HEK293 (cell line): ENCODE results near the gene EFCAB5.

Experiments
- CTCF ChIA-PET: fragments of 350-600 bp; formaldehyde crosslinking; extraction: SDS; loops from one replicate; lab custom pipeline; 2021; ENCODE audit warnings: antibody characterized with exemption; lab: Yijun Ruan, JAX
- POLR2A ChIA-PET: fragments of 300-600 bp; formaldehyde crosslinking; extraction: SDS; loops from one replicate; lab custom pipeline; 2020; ENCODE audit warnings: antibody characterized with exemption, inconsistent platforms; lab: Yijun Ruan, JAX
- H3K27ac ChIP-seq: fragments of 200-500 bp; sonication (Bioruptor generic); 2 replicates; pipeline ENCODE4 v1.5.1; 2014; ENCODE audit warnings: low read depth, low read length, control low read depth, inconsistent platforms; ENCODE audit errors: extremely low read depth
- H3K36me3 ChIP-seq, 2 experiments: fragments of 200-500 bp in 1 of 2; sonication (Bioruptor generic) in 1 of 2; 1 replicate in 1 of 2; 2 replicates in 1 of 2; pipeline ENCODE4 v1.5.1; 2014 to 2017; ENCODE audit warnings: inconsistent platforms in 2 of 2, low read length in 2 of 2; ENCODE audit not compliant: control insufficient read depth in 2 of 2, insufficient read depth in 1 of 2
- H3K4me1 ChIP-seq: fragments of 200-500 bp; sonication (Bioruptor generic); 2 replicates; pipeline ENCODE4 v1.5.1; 2014; ENCODE audit warnings: mild to moderate bottlenecking, low read length, inconsistent platforms; ENCODE audit not compliant: control insufficient read depth, insufficient read depth
- H3K4me3 ChIP-seq: 2 replicates; pipeline ENCODE4 v1.5.1; 2011; ENCODE audit warnings: low read depth, mild to moderate bottlenecking, control low read depth, low read length, moderate library complexity
- H3K9me3 ChIP-seq: fragments of 200-500 bp; sonication (Bioruptor generic); 2 replicates; pipeline ENCODE4 v1.5.1; 2014; ENCODE audit warnings: low read depth, low read length, inconsistent platforms; ENCODE audit not compliant: control insufficient read depth, insufficient read depth
- CTCF ChIP-seq: fragments of 450-650 bp; formaldehyde crosslinking; IDR thresholded peaks from 2 replicates; pipeline ENCODE4 v1.5.1; 2016; ENCODE audit warnings: missing biosample characterization, missing genetic modification characterization
- GLI4 ChIP-seq: fragments of 450-650 bp; formaldehyde crosslinking; IDR thresholded peaks from 2 replicates; pipeline ENCODE4 v1.5.1; 2016; ENCODE audit warnings: missing biosample characterization, missing genetic modification characterization
- HOXC10 ChIP-seq: sonication (generic); formaldehyde crosslinking; IDR thresholded peaks from 2 replicates; pipeline ENCODE4 v1.8.1; 2023; ENCODE audit warnings: mild to moderate bottlenecking, missing genetic modification reagents
- PRDM1 ChIP-seq: fragments of 450-650 bp; formaldehyde crosslinking; IDR thresholded peaks from 2 replicates; pipeline ENCODE4; 2016; ENCODE audit warnings: missing biosample characterization, missing genetic modification characterization
- REPIN1 ChIP-seq: fragments of 450-650 bp; formaldehyde crosslinking; IDR thresholded peaks from 2 replicates; pipeline ENCODE4 v1.5.1; 2017; ENCODE audit warnings: missing biosample characterization, missing genetic modification characterization, low read depth
- WT1 ChIP-seq: fragments of 450-650 bp; formaldehyde crosslinking; IDR thresholded peaks from 2 replicates; pipeline ENCODE4 v1.5.1; 2016; ENCODE audit warnings: missing biosample characterization, missing genetic modification characterization
- ZNF133 ChIP-seq: fragments of 450-650 bp; formaldehyde crosslinking; IDR thresholded peaks from 2 replicates; pipeline ENCODE4 v1.5.1; 2016; ENCODE audit warnings: missing biosample characterization, missing genetic modification characterization
- ZNF140 ChIP-seq: fragments of 450-650 bp; formaldehyde crosslinking; IDR thresholded peaks from 2 replicates; pipeline ENCODE4 v1.5.1; 2016; ENCODE audit warnings: missing biosample characterization, missing genetic modification characterization
- ZNF155 ChIP-seq: fragments of 450-650 bp; formaldehyde crosslinking; IDR thresholded peaks from 2 replicates; pipeline ENCODE4 v1.5.1; 2016; ENCODE audit warnings: missing biosample characterization, missing genetic modification characterization
- ZNF169 ChIP-seq: fragments of 450-650 bp; formaldehyde crosslinking; IDR thresholded peaks from 2 replicates; pipeline ENCODE4 v1.5.1; 2016; ENCODE audit warnings: missing biosample characterization, missing genetic modification characterization
- ZNF211 ChIP-seq: fragments of 450-650 bp; formaldehyde crosslinking; IDR thresholded peaks from 2 replicates; pipeline ENCODE4 v1.5.1; 2016; ENCODE audit warnings: low read depth, missing biosample characterization, missing genetic modification characterization
- ZNF214 ChIP-seq: fragments of 450-650 bp; formaldehyde crosslinking; IDR thresholded peaks from 2 replicates; pipeline ENCODE4 v1.5.1; 2017; ENCODE audit warnings: missing biosample characterization, mild to moderate bottlenecking, missing genetic modification characterization, borderline replicate concordance
- ZNF248 ChIP-seq: fragments of 450-650 bp; formaldehyde crosslinking; IDR thresholded peaks from 2 replicates; pipeline ENCODE4 v1.5.1; 2017; ENCODE audit warnings: missing biosample characterization, missing genetic modification characterization
- ZNF292 ChIP-seq: fragments of 450-650 bp; formaldehyde crosslinking; IDR thresholded peaks from 2 replicates; pipeline ENCODE4 v1.5.1; 2016; ENCODE audit warnings: low read depth, missing biosample characterization, missing genetic modification characterization, borderline replicate concordance
- ZNF311 ChIP-seq: fragments of 450-650 bp; formaldehyde crosslinking; IDR thresholded peaks from 2 replicates; pipeline ENCODE4 v1.5.1; 2017; ENCODE audit warnings: missing biosample characterization, missing genetic modification characterization, borderline replicate concordance
- ZNF335 ChIP-seq: fragments of 450-650 bp; formaldehyde crosslinking; conservative IDR thresholded peaks from 2 replicates; pipeline ENCODE4 v1.5.1; 2016; ENCODE audit warnings: missing biosample characterization, missing genetic modification characterization
- ZNF354C ChIP-seq: fragments of 450-650 bp; formaldehyde crosslinking; IDR thresholded peaks from 2 replicates; pipeline ENCODE4 v1.5.1; 2016; ENCODE audit warnings: missing biosample characterization, missing genetic modification characterization, low read depth, borderline replicate concordance
- ZNF433 ChIP-seq: fragments of 450-650 bp; formaldehyde crosslinking; IDR thresholded peaks from 2 replicates; pipeline ENCODE4 v1.5.1; 2016; ENCODE audit warnings: missing biosample characterization, missing genetic modification characterization, low read depth
- ZNF48 ChIP-seq: fragments of 450-650 bp; formaldehyde crosslinking; IDR thresholded peaks from 2 replicates; pipeline ENCODE4 v1.5.1; 2016; ENCODE audit warnings: missing biosample characterization, missing genetic modification characterization
- ZNF585B ChIP-seq: fragments of 450-650 bp; formaldehyde crosslinking; IDR thresholded peaks from 2 replicates; pipeline ENCODE4 v1.5.1; 2016; ENCODE audit warnings: missing biosample characterization, missing genetic modification characterization
- ZNF596 ChIP-seq: fragments of 450-650 bp; IDR thresholded peaks from 2 replicates; pipeline ENCODE4 v1.5.0; 2018; ENCODE audit warnings: missing biosample characterization, mild to moderate bottlenecking, missing genetic modification characterization, moderate library complexity
- ZNF610 ChIP-seq: fragments of 450-650 bp; formaldehyde crosslinking; IDR thresholded peaks from 2 replicates; pipeline ENCODE4 v1.5.1; 2016; ENCODE audit warnings: missing biosample characterization, missing genetic modification characterization, borderline replicate concordance
- ZNF621 ChIP-seq: fragments of 450-650 bp; formaldehyde crosslinking; IDR thresholded peaks from 2 replicates; pipeline ENCODE4 v1.5.1; 2017; ENCODE audit warnings: missing biosample characterization, missing genetic modification characterization
- ZNF626 ChIP-seq: fragments of 450-650 bp; sonication (Bioruptor Pico); formaldehyde crosslinking; IDR thresholded peaks from 2 replicates; pipeline ENCODE4 v1.5.1; 2018; ENCODE audit warnings: missing biosample characterization, missing genetic modification characterization, inconsistent platforms
- ZNF629 ChIP-seq: fragments of 450-650 bp; formaldehyde crosslinking; IDR thresholded peaks from 2 replicates; pipeline ENCODE4 v1.5.1; 2017; ENCODE audit warnings: missing biosample characterization, missing genetic modification characterization
- ZNF660 ChIP-seq: fragments of 450-650 bp; IDR thresholded peaks from 2 replicates; pipeline ENCODE4 v1.5.1; 2018; ENCODE audit warnings: missing biosample characterization, mild to moderate bottlenecking, missing genetic modification characterization
- ZNF664 ChIP-seq: fragments of 450-650 bp; formaldehyde crosslinking; IDR thresholded peaks from 2 replicates; pipeline ENCODE4 v1.5.1; 2016; ENCODE audit warnings: missing biosample characterization, missing genetic modification characterization
- ZNF670 ChIP-seq: fragments of 450-650 bp; formaldehyde crosslinking; IDR thresholded peaks from 2 replicates; pipeline ENCODE4 v1.5.1; 2016; ENCODE audit warnings: missing biosample characterization, missing genetic modification characterization, low read depth
- ZNF777 ChIP-seq: fragments of 450-650 bp; formaldehyde crosslinking; IDR thresholded peaks from 2 replicates; pipeline ENCODE4 v1.5.1; 2017; ENCODE audit warnings: missing biosample characterization, missing genetic modification characterization, borderline replicate concordance
- ZSCAN5A ChIP-seq: fragments of 450-650 bp; formaldehyde crosslinking; IDR thresholded peaks from 2 replicates; pipeline ENCODE4 v1.5.1; 2016; ENCODE audit warnings: missing biosample characterization, missing genetic modification characterization
- TF ChIP-seq, protein P1 (sequence below): fragments of 450-650 bp; formaldehyde crosslinking; IDR thresholded peaks from 2 replicates; pipeline ENCODE4 v1.5.1; 2017; ENCODE audit warnings: missing biosample characterization, missing genetic modification characterization
- TF ChIP-seq, protein P2 (sequence below): fragments of 450-650 bp; formaldehyde crosslinking; IDR thresholded peaks from 2 replicates; pipeline ENCODE4 v1.5.1; 2016; ENCODE audit warnings: missing biosample characterization, missing genetic modification characterization
- TF ChIP-seq, protein P3 (sequence below): fragments of 450-650 bp; formaldehyde crosslinking; IDR thresholded peaks from 2 replicates; pipeline ENCODE4 v1.5.1; 2016; ENCODE audit warnings: missing biosample characterization, missing genetic modification characterization

The EFCAB5 gene

DNA sequence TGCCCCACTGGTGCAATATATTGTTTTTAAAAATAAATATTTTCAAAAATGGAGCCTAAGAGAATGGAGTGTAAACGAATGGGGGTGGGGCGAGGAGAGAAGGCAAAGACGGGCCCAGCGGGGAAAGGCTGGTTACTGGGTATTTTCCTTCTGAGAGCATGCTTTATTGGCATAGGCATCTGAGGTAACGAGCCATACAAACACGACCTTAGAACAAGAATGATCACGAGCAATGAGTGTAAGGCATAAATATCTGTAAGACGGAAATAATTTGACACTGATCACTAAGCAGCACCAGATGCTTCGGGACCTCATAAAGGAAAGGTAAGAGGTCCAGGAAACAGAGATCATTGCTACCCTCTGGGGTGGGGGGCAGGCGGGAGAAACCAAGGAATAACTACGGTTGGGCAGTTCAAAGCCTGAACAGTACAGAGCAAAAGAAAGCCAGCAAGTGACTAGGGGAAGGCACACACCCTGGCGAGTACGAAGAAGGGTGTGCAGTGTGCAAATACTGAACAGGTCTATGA, 12.4 kb upstream of the EFCAB5 start:
- Histone ChIP-seq H3K36me3 (no peaks in the 10 kb centered on the region), H3K4me1 (peaks cover 17% of the 10 kb centered on the region), H3K4me3 (peak overlapping the region; percentile 96), H3K27ac (peak overlapping the region; percentile 93), H3K9me3 (no peaks in the 10 kb centered on the region)
- ChIA-PET CTCF (interaction anchor here (0.6 to 15.2 kb wide), 10 partner anchors 9 to 950 kb away, joined by 3 to 361 read pairs (median 6); partner anchors contain the start of gene EFCAB5), POLR2A (interaction anchor here (1.4 to 2.6 kb wide), 4 partner anchors 17 to 337 kb away, joined by 5 to 8 read pairs (median 5); no protein-coding TSS in a partner anchor)
- no peak for TF ChIP-seq REPIN1
- no peak for TF ChIP-seq GLI4 (tag by site-specific recombination)
- no peak for TF ChIP-seq ZNF777 (tag by site-specific recombination)
- TF ChIP-seq ZNF248 (tag by site-specific recombination), result no peak
- no peak for TF ChIP-seq ZNF621 (tag by site-specific recombination)
- TF ChIP-seq, protein P1, sequence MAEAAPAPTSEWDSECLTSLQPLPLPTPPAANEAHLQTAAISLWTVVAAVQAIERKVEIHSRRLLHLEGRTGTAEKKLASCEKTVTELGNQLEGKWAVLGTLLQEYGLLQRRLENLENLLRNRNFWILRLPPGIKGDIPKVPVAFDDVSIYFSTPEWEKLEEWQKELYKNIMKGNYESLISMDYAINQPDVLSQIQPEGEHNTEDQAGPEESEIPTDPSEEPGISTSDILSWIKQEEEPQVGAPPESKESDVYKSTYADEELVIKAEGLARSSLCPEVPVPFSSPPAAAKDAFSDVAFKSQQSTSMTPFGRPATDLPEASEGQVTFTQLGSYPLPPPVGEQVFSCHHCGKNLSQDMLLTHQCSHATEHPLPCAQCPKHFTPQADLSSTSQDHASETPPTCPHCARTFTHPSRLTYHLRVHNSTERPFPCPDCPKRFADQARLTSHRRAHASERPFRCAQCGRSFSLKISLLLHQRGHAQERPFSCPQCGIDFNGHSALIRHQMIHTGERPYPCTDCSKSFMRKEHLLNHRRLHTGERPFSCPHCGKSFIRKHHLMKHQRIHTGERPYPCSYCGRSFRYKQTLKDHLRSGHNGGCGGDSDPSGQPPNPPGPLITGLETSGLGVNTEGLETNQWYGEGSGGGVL (tag by site-specific recombination), result no peak
- TF ChIP-seq CTCF (tag by site-specific recombination), result no peak
- no peak for TF ChIP-seq ZNF664 (tag by site-specific recombination)
- no peak for TF ChIP-seq ZNF292 (tag by site-specific recombination)
- no peak for TF ChIP-seq ZNF211 (tag by site-specific recombination)
- no peak for TF ChIP-seq WT1 (tag by site-specific recombination)
- 0 out of 2 replicates have a peak, but pooled peaks have one; percentile 9 for TF ChIP-seq ZNF660 (tag by site-specific recombination)
- TF ChIP-seq, protein P2, sequence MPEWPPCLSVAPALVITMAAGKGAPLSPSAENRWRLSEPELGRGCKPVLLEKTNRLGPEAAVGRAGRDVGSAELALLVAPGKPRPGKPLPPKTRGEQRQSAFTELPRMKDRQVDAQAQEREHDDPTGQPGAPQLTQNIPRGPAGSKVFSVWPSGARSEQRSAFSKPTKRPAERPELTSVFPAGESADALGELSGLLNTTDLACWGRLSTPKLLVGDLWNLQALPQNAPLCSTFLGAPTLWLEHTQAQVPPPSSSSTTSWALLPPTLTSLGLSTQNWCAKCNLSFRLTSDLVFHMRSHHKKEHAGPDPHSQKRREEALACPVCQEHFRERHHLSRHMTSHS, result no peak
- TF ChIP-seq ZNF610 (tag by site-specific recombination), result no peak
- no peak for TF ChIP-seq ZNF629 (tag by site-specific recombination)
- TF ChIP-seq HOXC10 (CRISPR knock-in tag), result no peak
- TF ChIP-seq ZNF214 (tag by site-specific recombination), result no peak
- peak; percentile 43 for TF ChIP-seq PRDM1 (tag by site-specific recombination)
- no peak for TF ChIP-seq ZNF433
- TF ChIP-seq ZNF626, result no peak
- TF ChIP-seq ZNF596 (tag by site-specific recombination), result no peak
- TF ChIP-seq ZNF335 (tag by site-specific recombination), result 0 out of 2 replicates have a peak, but pooled peaks have one; percentile 92
- TF ChIP-seq ZNF585B, result no peak
- TF ChIP-seq ZNF169 (tag by site-specific recombination), result no peak
- TF ChIP-seq ZNF140 (tag by site-specific recombination), result no peak
- TF ChIP-seq ZNF354C (tag by site-specific recombination), result no peak
- TF ChIP-seq, protein P3, sequence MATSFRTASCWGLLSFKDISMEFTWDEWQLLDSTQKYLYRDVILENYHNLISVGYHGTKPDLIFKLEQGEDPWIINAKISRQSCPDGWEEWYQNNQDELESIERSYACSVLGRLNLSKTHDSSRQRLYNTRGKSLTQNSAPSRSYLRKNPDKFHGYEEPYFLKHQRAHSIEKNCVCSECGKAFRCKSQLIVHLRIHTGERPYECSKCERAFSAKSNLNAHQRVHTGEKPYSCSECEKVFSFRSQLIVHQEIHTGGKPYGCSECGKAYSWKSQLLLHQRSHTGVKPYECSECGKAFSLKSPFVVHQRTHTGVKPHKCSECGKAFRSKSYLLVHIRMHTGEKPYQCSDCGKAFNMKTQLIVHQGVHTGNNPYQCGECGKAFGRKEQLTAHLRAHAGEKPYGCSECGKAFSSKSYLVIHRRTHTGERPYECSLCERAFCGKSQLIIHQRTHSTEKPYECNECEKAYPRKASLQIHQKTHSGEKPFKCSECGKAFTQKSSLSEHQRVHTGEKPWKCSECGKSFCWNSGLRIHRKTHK, result no peak
- TF ChIP-seq ZNF48 (tag by site-specific recombination), result no peak
- no peak for TF ChIP-seq ZNF133 (tag by site-specific recombination)
- TF ChIP-seq ZNF311 (tag by site-specific recombination), result no peak
- no peak for TF ChIP-seq ZNF155
- no peak for TF ChIP-seq ZSCAN5A (tag by site-specific recombination)
- TF ChIP-seq ZNF670, result no peak
